AG04450 (cell line): ENCODE results near the gene NEDD4L. TPM values are rescaled to one million over a fixed set of nuclear protein-coding genes. Genes with fewer than 3 reads are reported as not detected.

ENCODE experiments used
- CTCF ChIA-PET: fragments of 300-600, 350-600 bp; formaldehyde crosslinking; extraction: SDS; loops from one replicate; lab custom pipeline; 2022; ENCODE audit warnings: antibody characterized with exemption, inconsistent platforms; lab: Charles Lee
- POLR2A ChIA-PET: fragments of 350-600 bp; formaldehyde crosslinking; extraction: SDS; loops from one replicate; lab custom pipeline; 2021; ENCODE audit warnings: antibody characterized with exemption, inconsistent platforms; lab: Yijun Ruan, JAX
- DNase-seq: peaks from one replicate; pipeline ENCODE4 v3.0.0-alpha.2; 2011; ENCODE audit warnings: low read depth, low spot score
- H3K27ac ChIP-seq: one replicate; pipeline ENCODE4 v1.5.1; 2012; ENCODE audit warnings: low read depth, low read length, control low read depth
- H3K27me3 ChIP-seq: one replicate; pipeline ENCODE4 v1.6.0; 2012; ENCODE audit warnings: low read length; ENCODE audit not compliant: control insufficient read depth, insufficient read depth
- H3K4me3 ChIP-seq: 2 replicates; pipeline ENCODE4 v1.5.1; 2011; ENCODE audit warnings: mild to moderate bottlenecking, low read depth, low read length, control low read depth
- H3K9me3 ChIP-seq: 2 replicates; pipeline ENCODE4 v1.5.1; 2012; ENCODE audit warnings: low read length; ENCODE audit not compliant: control insufficient read depth, insufficient read depth
- CTCF ChIP-seq: IDR thresholded peaks from 2 replicates; pipeline ENCODE4 v1.5.1; 2011; ENCODE audit warnings: low read depth, low read length, control low read depth, inconsistent platforms
- polyA plus RNA-seq: library from polyadenylated mRNA; depleted of rRNA; stranded (reverse); fragments of >200 nt; gene quantifications from 2 replicates; pipeline ENCODE4 v1.2.3, GENCODE V29; 2011

NEDD4L gene
- polyA plus RNA-seq, 1 experiment: 15.0 TPM

- peaks cover 4% of the 10 kb centered on the region for H3K27me3 ChIP-seq
- ChIA-PET POLR2A (no interaction called here), CTCF (interaction anchor here (1.4 kb wide), 1 partner anchor 23 kb away, joined by 3 read pairs; no protein-coding TSS in a partner anchor)
- no peak for TF ChIP-seq CTCF
- DNase-seq: no peak
- H3K4me3 ChIP-seq: no peak overlapping the region
- H3K27ac ChIP-seq: no peak overlapping the region
- H3K9me3 ChIP-seq: no peaks in the 10 kb centered on the region
These were observed 255.1 kb downstream of the NEDD4L start for GRCh38 chr18:58299135-58299473.

GRCh38 chr18:58299936-58300335 lies 255.9 kb downstream of the NEDD4L start:
- DNase-seq: no peak
- TF ChIP-seq CTCF: no peak
- POLR2A ChIA-PET: no interaction called here
- Histone ChIP-seq H3K9me3 (peaks cover 1% of the 10 kb centered on the region; the same call in 1 of the 2 replicates), H3K27ac (no peak overlapping the region), H3K4me3 (no peak overlapping the region), H3K27me3 (peaks cover 4% of the 10 kb centered on the region)
- CTCF ChIA-PET: interaction anchor here (1.4 kb wide), 1 partner anchor 22 kb away, joined by 3 read pairs; no protein-coding TSS in a partner anchor

- CTCF ChIA-PET: no interaction called here
- TF ChIP-seq CTCF: no peak
- Histone ChIP-seq H3K27ac (no peak overlapping the region), H3K4me3 (no peak overlapping the region), H3K9me3 (peaks cover 10% of the 10 kb centered on the region; the same call in 1 of the 2 replicates), H3K27me3 (peaks cover 4% of the 10 kb centered on the region)
- POLR2A ChIA-PET: no interaction called here
- no peak for DNase-seq
These were observed 256.8 kb downstream of the NEDD4L start for GRCh38 chr18:58300867-58301266.

GRCh38 chr18:58302811-58303210 lies 258.8 kb downstream of the NEDD4L start:
- Histone ChIP-seq H3K9me3 (peaks cover 16% of the 10 kb centered on the region; the same call in 1 of the 2 replicates), H3K27me3 (peaks cover 9% of the 10 kb centered on the region), H3K27ac (no peak overlapping the region), H3K4me3 (no peak overlapping the region)
- ChIA-PET POLR2A (no interaction called here), CTCF (no interaction called here)
- DNase-seq: no peak
- no peak for TF ChIP-seq CTCF

- DNase-seq: no peak
- ChIA-PET CTCF (no interaction called here), POLR2A (no interaction called here)
- peaks cover 10% of the 10 kb centered on the region for H3K27me3 ChIP-seq
- TF ChIP-seq CTCF: no peak
- H3K27ac ChIP-seq: no peak overlapping the region
- peaks cover 16% of the 10 kb centered on the region; the same call in 1 of the 2 replicates for H3K9me3 ChIP-seq
- no peak overlapping the region for H3K4me3 ChIP-seq
These were observed 259.3 kb downstream of the NEDD4L start for GRCh38 chr18:58303363-58303762.
